PC-9 (cell line): ENCODE data around the gene INTS4.
"Not testable (repeated sequence)": the region's sequence is repeated elsewhere in the genome, so short reads cannot be mapped to it uniquely, and the experiment has no call there.

Experiments used
- EZH2 ChIP-seq: fragments of 200-600 bp; sonication (generic); IDR thresholded peaks from 2 replicates; pipeline ENCODE4 v1.8.0; 2017; ENCODE audit warnings: antibody characterized with exemption, low read depth
- TF ChIP-seq, protein P1 (sequence below): fragments of 200-600 bp; sonication (generic); conservative IDR thresholded peaks from 2 replicates; pipeline ENCODE4 v1.6.1; 2017; ENCODE audit warnings: mixed run types, antibody characterized with exemption, mild to moderate bottlenecking, moderate library complexity

DNA sequence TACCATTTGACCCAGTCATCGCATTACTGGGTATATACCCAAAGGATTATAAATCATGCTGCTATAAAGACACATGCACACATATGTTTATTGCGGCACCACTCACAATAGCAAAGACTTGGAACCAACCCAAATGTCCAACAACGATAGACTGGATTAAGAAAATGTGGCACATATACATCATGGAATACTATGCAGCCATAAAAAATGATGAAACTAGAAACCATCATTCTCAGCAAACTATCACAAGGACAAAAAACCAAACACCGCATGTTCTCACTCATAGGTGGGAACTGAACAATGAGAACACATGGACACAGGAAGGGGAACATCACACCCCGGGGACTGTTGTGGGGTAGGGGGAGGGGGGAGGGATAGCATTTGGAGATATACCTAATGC lies 105.4 kb downstream of the INTS4 start:
- TF ChIP-seq, protein P1, sequence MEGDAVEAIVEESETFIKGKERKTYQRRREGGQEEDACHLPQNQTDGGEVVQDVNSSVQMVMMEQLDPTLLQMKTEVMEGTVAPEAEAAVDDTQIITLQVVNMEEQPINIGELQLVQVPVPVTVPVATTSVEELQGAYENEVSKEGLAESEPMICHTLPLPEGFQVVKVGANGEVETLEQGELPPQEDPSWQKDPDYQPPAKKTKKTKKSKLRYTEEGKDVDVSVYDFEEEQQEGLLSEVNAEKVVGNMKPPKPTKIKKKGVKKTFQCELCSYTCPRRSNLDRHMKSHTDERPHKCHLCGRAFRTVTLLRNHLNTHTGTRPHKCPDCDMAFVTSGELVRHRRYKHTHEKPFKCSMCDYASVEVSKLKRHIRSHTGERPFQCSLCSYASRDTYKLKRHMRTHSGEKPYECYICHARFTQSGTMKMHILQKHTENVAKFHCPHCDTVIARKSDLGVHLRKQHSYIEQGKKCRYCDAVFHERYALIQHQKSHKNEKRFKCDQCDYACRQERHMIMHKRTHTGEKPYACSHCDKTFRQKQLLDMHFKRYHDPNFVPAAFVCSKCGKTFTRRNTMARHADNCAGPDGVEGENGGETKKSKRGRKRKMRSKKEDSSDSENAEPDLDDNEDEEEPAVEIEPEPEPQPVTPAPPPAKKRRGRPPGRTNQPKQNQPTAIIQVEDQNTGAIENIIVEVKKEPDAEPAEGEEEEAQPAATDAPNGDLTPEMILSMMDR = not testable (repeated sequence)
- not testable (repeated sequence) for TF ChIP-seq EZH2
